Ovary (tissue), 3 donors: Measurements from ENCODE around the gene DNAH5.

Source experiments
- CTCF ChIP-seq, 3 donors: fragments of 450-650 bp in 2 of 3; fragments of 200-600 bp in 1 of 3; IDR thresholded peaks; one replicate each; pipeline versions ENCODE4 v1.5.1 to v1.8.0; 2016 to 2022; ENCODE audit warnings: antibody characterized with exemption in 3 of 3, mild to moderate bottlenecking in 1 of 3
- EP300 ChIP-seq: sonication (generic); formaldehyde crosslinking; IDR thresholded peaks from one replicate; pipeline ENCODE4 v1.6.1; 2017; ENCODE audit warnings: antibody characterized with exemption
- POLR2A ChIP-seq: fragments of 450-650 bp; IDR thresholded peaks from one replicate; pipeline ENCODE4 v1.6.1; 2017; ENCODE audit warnings: antibody characterized with exemption, mild to moderate bottlenecking, moderate library complexity
- donor health status: DM: no; HTN: no; CAD: no.

- TF ChIP-seq CTCF (IDR thresholded peaks at IDR 0.05) (no peak), POLR2A (no peak), EP300 (no peak)
Observed at GRCh38 chr5:13771011-13771571, 173.4 kb downstream of the DNAH5 start.
